HCT116 (cell line): ENCODE data around the gene UGT1A3. TPM values are rescaled to one million over a fixed set of nuclear protein-coding genes. Genes with fewer than 3 reads are reported as not detected.

Experiments used
- ATAC-seq: fragments of 200-7000 bp; cut with Tn5 transposase; 2 replicates; pipeline ENCODE4 v1.9.1; 2020; ENCODE audit warnings: mild to moderate bottlenecking, moderate library complexity
- BruUV-seq: library from RNA; stranded (reverse); fragments of 400-500 nt; replicated peaks from 2 replicates; lab custom pipeline; 2021; lab: Mats Ljungman, UMichigan
- CTCF ChIA-PET: fragments of 300-600 bp; sonication (Branson Sonifier 250); formaldehyde crosslinking; loops from one replicate; lab custom pipeline; 2021; ENCODE audit warnings: antibody characterized with exemption; lab: Charles Lee
- POLR2A ChIA-PET: fragments of 300-600, 350-600 bp; sonication (Branson Sonifier 250); formaldehyde crosslinking; loops from one replicate; lab custom pipeline; 2021; ENCODE audit warnings: antibody characterized with exemption; lab: Charles Lee
- RAD21 ChIA-PET, 2 experiments: fragments of 300-600 bp; sonication (Branson Sonifier 250); formaldehyde crosslinking; loops; one replicate each; lab custom pipeline; 2023; ENCODE audit warnings: low total read pairs in 2 of 2; ENCODE audit not compliant: uncharacterized antibody in 2 of 2, unreplicated experiment in 2 of 2, low non-redundant PET in 1 of 2; lab: Charles Lee
- DNase-seq: peaks from one replicate; pipeline ENCODE4 v3.0.0-alpha.2; 2010; ENCODE audit warnings: low read depth, low spot score
- H2AFZ ChIP-seq: fragments of 200-600 bp; shearing (Covaris generic), sonication (generic); 2 replicates; pipeline ENCODE4 v1.6.1; 2017; ENCODE audit warnings: low read depth, mixed run types, mixed read lengths, antibody characterized with exemption, low read length; ENCODE audit not compliant: poor library complexity, severe bottlenecking
- H3K27ac ChIP-seq: 2 replicates; pipeline ENCODE4 v1.5.1; 2012; ENCODE audit warnings: low read depth, low read length
- H3K27me3 ChIP-seq: fragments of 200-600 bp; sonication (generic); 2 replicates; pipeline ENCODE4 v1.6.1; 2016; ENCODE audit warnings: mixed run types, low read length, mixed read lengths; ENCODE audit not compliant: insufficient read depth
- H3K36me3 ChIP-seq, 2 experiments: fragments of 200-500 bp in 1 of 2; fragments of 200-600 bp in 1 of 2; sonication (Bioruptor generic) in 1 of 2; sonication (generic) in 1 of 2; 2 replicates each; pipeline versions ENCODE4 v1.5.1 to v1.6.1; 2014 to 2016; ENCODE audit warnings: low read length in 2 of 2, inconsistent platforms in 1 of 2, mixed read lengths in 1 of 2, mixed run types in 1 of 2; ENCODE audit not compliant: insufficient read depth in 2 of 2, control insufficient read depth in 1 of 2
- H3K4me1 ChIP-seq, 2 experiments: fragments of 200-600 bp in 1 of 2; sonication (generic) in 1 of 2; 2 replicates each; pipeline versions ENCODE4 v1.5.1 to v1.6.1; 2012 to 2017; ENCODE audit warnings: low read length in 2 of 2, inconsistent platforms in 1 of 2, mild to moderate bottlenecking in 1 of 2, mixed read lengths in 1 of 2, mixed run types in 1 of 2, moderate library complexity in 1 of 2; ENCODE audit not compliant: insufficient read depth in 2 of 2, control insufficient read depth in 1 of 2
- H3K4me2 ChIP-seq: fragments of 200-600 bp; sonication (generic); 2 replicates; pipeline ENCODE4 v1.6.1; 2017; ENCODE audit warnings: mixed run types, low read length, mixed read lengths
- H3K4me3 ChIP-seq, 2 experiments: fragments of 200-600 bp in 1 of 2; sonication (generic) in 1 of 2; replicated peaks in 1 of 2; 2 replicates each; pipeline ENCODE4 v1.5.1; 2011 to 2016; ENCODE audit warnings: low read length in 2 of 2, control low read depth in 1 of 2, low read depth in 1 of 2, mild to moderate bottlenecking in 1 of 2, mixed read lengths in 1 of 2, mixed run types in 1 of 2
- H3K79me2 ChIP-seq: fragments of 200-600 bp; sonication (generic); 2 replicates; pipeline ENCODE4 v1.6.1; 2017; ENCODE audit warnings: mild to moderate bottlenecking, mixed run types, low read length, moderate library complexity, mixed read lengths; ENCODE audit not compliant: insufficient read depth
- H3K9ac ChIP-seq: fragments of 200-600 bp; sonication (generic); 2 replicates; pipeline ENCODE4 v1.6.1; 2016; ENCODE audit warnings: low read length, mixed read lengths
- H3K9me2 ChIP-seq: fragments of 200-600 bp; sonication (generic), shearing (Covaris generic); 2 replicates; pipeline ENCODE4 v1.6.1; 2017; ENCODE audit warnings: mixed run types, mild to moderate bottlenecking, moderate library complexity; ENCODE audit not compliant: insufficient read depth
- H3K9me3 ChIP-seq, 2 experiments: fragments of 200-500 bp in 1 of 2; fragments of 200-600 bp in 1 of 2; sonication (Bioruptor generic) in 1 of 2; sonication (generic) in 1 of 2; 2 replicates each; pipeline ENCODE4 v1.6.1; 2014 to 2017; ENCODE audit warnings: low read length in 2 of 2, mixed read lengths in 2 of 2, inconsistent platforms in 1 of 2, low read depth in 1 of 2, mild to moderate bottlenecking in 1 of 2, mixed run types in 1 of 2, moderate library complexity in 1 of 2; ENCODE audit not compliant: control insufficient read depth in 1 of 2, insufficient read depth in 1 of 2
- H4K20me1 ChIP-seq: fragments of 200-600 bp; sonication (generic), shearing (Covaris generic); 2 replicates; pipeline ENCODE4 v1.6.1; 2017; ENCODE audit warnings: mixed run types, mild to moderate bottlenecking, moderate library complexity; ENCODE audit not compliant: insufficient read depth
- ATF3 ChIP-seq: IDR thresholded peaks from 2 replicates; pipeline ENCODE4 v1.6.1; 2012
- CBX3 ChIP-seq: IDR thresholded peaks from 2 replicates; pipeline ENCODE4 v1.6.1; 2012; ENCODE audit warnings: low read depth
- ELF1 ChIP-seq: IDR thresholded peaks from 2 replicates; pipeline ENCODE4 v1.6.1; 2012; ENCODE audit warnings: low read depth, borderline replicate concordance
- POLR2A ChIP-seq: IDR thresholded peaks from 2 replicates; pipeline ENCODE4 v1.7.0; 2011; ENCODE audit warnings: borderline replicate concordance; ENCODE audit not compliant: insufficient read depth, insufficient read length; ENCODE audit errors: extremely low read depth
- RAD21 ChIP-seq: IDR thresholded peaks from 2 replicates; pipeline ENCODE4 v1.6.1; 2012; ENCODE audit warnings: low read depth, mild to moderate bottlenecking
- REST ChIP-seq: IDR thresholded peaks from 2 replicates; pipeline ENCODE4 v1.6.1; 2012; ENCODE audit warnings: low read depth
- SIN3A ChIP-seq: IDR thresholded peaks from 2 replicates; pipeline ENCODE4 v1.6.1; 2012; ENCODE audit warnings: low read depth
- SRF ChIP-seq: IDR thresholded peaks from 2 replicates; pipeline ENCODE4 v1.6.1; 2012; ENCODE audit warnings: low read depth
- TCF7L2 ChIP-seq: IDR thresholded peaks from 2 replicates; pipeline ENCODE4 v1.7.0; 2011; ENCODE audit warnings: borderline replicate concordance, inconsistent platforms; ENCODE audit not compliant: insufficient read depth, insufficient read length; ENCODE audit errors: extremely low read depth
- intact Hi-C: fragments of 100-400 bp; cut with micrococcal nuclease; formaldehyde crosslinking; loops from 2 replicates; pipeline ENCODE4 v1.10.0; 2022
- total RNA-seq: library from RNA; stranded (reverse); gene quantifications from one replicate; pipeline ENCODE4 v1.2.1, GENCODE V29; 2021; ENCODE audit not compliant: unreplicated experiment
- TF ChIP-seq, protein P1 (sequence below): IDR thresholded peaks from 2 replicates; pipeline ENCODE4 v1.6.1; 2011; ENCODE audit warnings: mild to moderate bottlenecking, low read length, moderate library complexity; ENCODE audit not compliant: insufficient replicate concordance; ENCODE audit errors: extremely low read depth

The UGT1A3 gene
- total RNA-seq, 1 experiment from 2014 or later = not detected

DNA sequence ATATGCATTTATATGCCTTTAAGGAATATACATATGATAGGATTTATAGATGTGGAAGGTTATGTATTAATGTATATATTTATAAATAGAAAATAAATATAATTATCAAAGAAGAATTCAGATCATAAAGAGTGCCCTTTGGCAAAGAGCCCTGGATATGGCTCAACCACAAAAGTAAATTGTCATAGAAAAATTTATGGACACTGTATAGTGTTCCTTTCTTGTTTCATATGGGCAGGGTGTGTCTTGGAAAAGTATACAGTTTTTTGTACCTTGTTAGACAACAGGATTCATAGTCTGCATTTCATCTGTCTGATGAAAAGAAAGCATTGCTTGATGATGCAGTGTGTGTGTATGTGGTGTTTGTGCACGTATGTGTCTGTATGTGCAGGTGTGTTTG lies 44.2 kb upstream of the UGT1A3 start:
- no peaks in the 10 kb centered on the region for H4K20me1 ChIP-seq
- no peak for ATAC-seq
- no TSS peak for BruUV-seq

DNA sequence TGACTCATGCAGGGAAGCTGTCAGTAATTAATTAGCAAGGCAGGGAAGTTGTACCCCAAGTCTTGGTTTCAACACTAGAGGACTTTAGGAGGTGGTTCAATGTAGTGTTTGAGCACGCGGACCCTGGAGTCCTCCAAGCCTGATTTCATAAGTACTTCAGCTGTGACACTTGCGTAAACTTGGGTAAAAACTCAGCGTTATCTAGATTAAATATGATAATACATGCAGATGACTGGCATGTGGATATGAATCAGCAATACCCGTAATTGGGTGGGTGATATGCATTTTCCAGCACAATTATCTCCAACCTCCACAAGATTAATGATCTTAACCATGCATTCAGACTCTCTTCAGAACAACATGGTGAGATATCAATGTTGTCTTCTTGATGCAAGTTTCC lies 41.9 kb upstream of the UGT1A3 start:
- Histone ChIP-seq H3K36me3 (no peaks in the 10 kb centered on the region), H3K4me1 (no peaks in the 10 kb centered on the region), H4K20me1 (no peaks in the 10 kb centered on the region), H3K9ac (no peak overlapping the region), H3K9me2 (no peaks in the 10 kb centered on the region), H3K4me2 (no peak overlapping the region), H3K27me3 (no peaks in the 10 kb centered on the region), H3K4me3 (no peak overlapping the region), H3K9me3 (no peaks in the 10 kb centered on the region), H3K27ac (no peak overlapping the region), H2AFZ (no peak overlapping the region), H3K79me2 (no peaks in the 10 kb centered on the region)
- no peak for DNase-seq
- TF ChIP-seq CBX3 (no peak), POLR2A (no peak), TCF7L2 (no peak), ELF1 (no peak), RAD21 (no peak), ATF3 (no peak), SRF (no peak), REST (no peak), SIN3A (no peak)
- TF ChIP-seq, protein P1, sequence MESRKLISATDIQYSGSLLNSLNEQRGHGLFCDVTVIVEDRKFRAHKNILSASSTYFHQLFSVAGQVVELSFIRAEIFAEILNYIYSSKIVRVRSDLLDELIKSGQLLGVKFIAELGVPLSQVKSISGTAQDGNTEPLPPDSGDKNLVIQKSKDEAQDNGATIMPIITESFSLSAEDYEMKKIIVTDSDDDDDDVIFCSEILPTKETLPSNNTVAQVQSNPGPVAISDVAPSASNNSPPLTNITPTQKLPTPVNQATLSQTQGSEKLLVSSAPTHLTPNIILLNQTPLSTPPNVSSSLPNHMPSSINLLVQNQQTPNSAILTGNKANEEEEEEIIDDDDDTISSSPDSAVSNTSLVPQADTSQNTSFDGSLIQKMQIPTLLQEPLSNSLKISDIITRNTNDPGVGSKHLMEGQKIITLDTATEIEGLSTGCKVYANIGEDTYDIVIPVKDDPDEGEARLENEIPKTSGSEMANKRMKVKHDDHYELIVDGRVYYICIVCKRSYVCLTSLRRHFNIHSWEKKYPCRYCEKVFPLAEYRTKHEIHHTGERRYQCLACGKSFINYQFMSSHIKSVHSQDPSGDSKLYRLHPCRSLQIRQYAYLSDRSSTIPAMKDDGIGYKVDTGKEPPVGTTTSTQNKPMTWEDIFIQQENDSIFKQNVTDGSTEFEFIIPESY = no peak
- no peak for ATAC-seq
- ChIA-PET CTCF (no interaction called here), POLR2A (no interaction called here), RAD21 (no interaction called here)
- no TSS peak for BruUV-seq
- intact Hi-C loops = no loop called here

More for the DNA sequence above, 44.2 kb upstream of the UGT1A3 start:
- no peak overlapping the region for H3K27ac ChIP-seq
- H3K4me1 ChIP-seq = no peaks in the 10 kb centered on the region
- H3K9me2 ChIP-seq = no peaks in the 10 kb centered on the region
- H3K79me2 ChIP-seq = no peaks in the 10 kb centered on the region
- H3K4me3 ChIP-seq = no peak overlapping the region
- no peaks in the 10 kb centered on the region for H3K36me3 ChIP-seq
- H3K27me3 ChIP-seq = peaks cover 5% of the 10 kb centered on the region; the same call in 1 of the 2 replicates
- ChIA-PET RAD21 (no interaction called here), POLR2A (no interaction called here), CTCF (no interaction called here)
- no peaks in the 10 kb centered on the region for H3K9me3 ChIP-seq
- no peak overlapping the region for H3K9ac ChIP-seq
- H3K4me2 ChIP-seq = no peak overlapping the region
- intact Hi-C loops = no loop called here
- no peak for TF ChIP-seq SRF
- TF ChIP-seq, all 23 proteins: peak for 0
- DNase-seq = no peak
- no peak overlapping the region for H2AFZ ChIP-seq
